Stimulated activated CD8-positive, alpha-beta memory T cell treated with anti-CD3 and anti-CD28 coated beads, Interleukin-2, amount 100 ng/mL, for 48 hours (primary cell): ENCODE results near the gene COBL.

Source experiments
- DNase-seq, 2 donors: peaks; one replicate each; pipeline ENCODE4 v3.0.0-alpha.2; 2020; ENCODE audit warnings: low read depth in 2 of 2

Gene COBL

DNA sequence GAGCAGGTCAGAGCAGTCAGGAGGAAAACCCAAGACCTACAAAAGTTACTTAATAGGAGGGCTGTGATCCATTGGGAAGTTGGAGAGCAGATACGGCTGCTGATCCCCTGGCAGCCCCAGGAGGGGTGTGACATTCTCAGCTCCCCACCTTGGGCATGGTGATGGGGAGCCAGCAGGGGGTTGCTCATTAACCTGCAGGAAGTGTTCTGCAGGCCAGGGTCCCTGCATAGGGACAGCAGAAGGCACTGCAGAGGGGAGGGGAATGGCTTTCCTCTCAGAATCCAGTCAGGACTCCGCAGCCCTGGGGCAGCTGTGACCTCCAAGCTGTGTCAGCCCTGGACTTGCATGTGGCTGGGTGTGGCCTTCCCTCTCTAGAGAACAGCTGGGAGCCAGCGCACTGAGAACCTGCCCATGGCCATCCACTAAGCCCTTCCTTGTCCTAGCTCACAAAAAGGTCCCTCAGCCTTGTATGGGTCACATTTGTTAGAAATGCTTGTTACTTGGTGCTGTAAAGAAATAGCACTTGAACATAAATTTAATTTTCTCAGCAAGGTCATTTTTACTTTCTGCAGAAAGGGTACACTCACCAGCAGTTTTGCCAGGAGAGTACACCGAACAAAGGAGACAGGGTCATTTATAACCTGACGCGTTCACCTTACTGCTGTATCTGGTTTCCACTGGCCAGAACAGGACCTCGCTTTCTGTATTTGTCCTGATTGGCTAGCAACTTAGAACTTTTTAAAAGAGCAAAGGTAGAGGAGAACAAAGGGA lies 169.6 kb downstream of the COBL start:
- no peak for DNase-seq

DNA sequence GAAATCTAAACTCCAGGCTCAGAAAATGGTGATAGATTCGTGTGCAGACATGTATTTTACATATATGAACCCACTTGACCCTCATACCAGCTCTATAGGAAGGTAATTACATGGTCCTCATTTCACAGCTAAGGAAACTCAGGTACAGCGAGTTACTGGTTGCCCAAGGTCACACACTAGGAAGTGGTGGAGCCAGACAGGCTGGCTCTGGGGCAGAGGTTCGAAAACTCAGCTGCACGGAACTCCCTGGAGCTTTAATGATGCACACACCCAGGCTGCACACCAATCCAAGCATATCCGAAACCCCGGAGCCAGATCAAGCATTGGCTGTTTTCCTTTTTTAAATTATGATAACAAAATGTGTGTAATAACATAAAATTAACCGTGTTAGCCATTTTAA lies 172.4 kb downstream of the COBL start:
- no peak for DNase-seq

- DNase-seq, result no peak
Observed at GRCh38 chr7:51142741-51143385, 173.7 kb downstream of the COBL start.

DNA sequence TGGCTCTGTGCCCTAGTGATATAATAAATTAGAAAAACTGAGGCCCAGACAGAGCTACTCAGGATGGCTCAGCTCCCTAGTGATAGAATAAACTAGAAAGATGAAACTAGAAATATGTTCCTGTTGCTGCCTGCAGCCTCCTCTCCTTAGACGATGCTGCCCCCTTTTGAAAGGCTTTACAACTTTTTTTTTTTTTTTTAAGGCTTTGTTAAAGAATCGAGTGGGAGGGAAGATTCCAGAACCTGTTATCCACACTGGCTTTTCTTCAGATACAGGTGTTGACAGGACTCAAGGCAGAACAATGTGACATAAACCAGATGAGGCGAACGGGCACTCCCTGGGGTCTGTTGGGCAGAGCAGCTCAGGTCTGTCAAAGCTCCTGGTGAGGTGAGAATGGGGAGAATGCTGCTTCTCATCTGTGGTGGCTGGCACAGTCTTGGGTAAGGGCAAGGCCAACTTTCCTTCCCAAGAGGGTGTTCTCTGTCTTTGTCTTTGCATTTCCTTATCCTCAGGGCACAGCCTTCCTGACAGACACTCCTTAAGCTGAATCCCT lies 175.1 kb downstream of the COBL start:
- no peak for DNase-seq

DNA sequence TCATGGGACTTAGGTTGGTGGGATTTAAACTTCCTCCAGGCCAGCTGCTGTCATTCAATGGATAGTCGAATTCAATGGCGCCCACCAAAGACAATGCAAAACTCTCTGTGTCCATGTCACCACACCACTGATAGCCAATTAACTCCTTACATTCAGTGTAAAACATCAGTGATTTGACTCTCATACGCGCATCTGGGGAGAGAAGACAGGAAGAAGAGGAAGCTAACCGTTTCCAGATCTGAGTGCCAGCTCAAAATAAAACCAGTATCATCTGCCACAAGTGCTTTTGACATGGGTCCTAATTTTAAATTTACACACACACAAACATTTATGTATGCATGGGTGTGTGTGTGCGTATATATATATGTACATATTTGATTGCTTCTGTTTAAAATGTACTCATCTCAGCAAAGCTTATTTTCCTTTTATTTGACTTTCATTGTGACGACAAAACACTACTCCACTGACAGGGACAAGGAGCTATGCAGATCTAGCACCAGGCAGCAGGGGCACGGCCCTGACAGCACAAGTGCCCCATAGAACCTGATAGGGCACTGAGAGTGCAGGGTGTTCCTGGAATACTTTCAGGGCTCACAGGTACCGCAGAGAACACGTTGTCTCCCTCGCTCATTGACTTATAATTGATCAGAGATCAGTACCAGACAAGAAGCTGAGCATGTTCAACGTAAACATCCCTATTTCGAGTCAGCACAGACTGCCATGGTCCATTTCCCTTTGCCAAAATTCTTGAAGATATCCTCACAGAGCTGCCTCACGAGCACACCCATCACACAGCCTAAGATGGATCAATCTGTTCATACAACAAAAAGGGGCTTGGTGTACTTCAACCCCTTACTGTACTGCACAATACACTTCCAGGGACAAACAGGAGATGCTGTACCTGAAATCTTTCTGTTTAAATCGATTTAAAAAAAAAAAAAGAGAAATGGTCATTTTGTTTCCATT lies 176.1 kb downstream of the COBL start:
- no peak for DNase-seq

DNA sequence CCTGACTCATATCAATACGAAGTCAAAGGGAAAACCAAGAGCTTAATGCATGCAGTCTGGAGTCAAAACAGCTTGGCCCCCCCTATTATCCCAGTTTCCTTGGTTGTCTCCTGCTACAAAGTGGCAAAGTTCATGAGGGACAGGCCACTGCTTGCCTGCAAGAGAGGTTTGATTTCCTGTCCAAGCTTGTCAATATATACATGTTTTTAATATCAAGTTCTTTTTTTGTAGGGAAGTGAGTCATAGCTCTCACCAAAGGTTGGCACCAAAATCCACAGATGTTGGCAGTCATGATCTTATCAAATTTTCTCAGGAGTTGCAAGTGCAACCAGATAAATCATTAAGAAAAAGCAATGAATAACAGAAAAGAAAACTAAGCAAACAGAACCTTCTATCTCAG lies 176.8 kb downstream of the COBL start:
- DNase-seq, result no peak

GRCh38 chr7:51138123-51139085 lies 178.2 kb downstream of the COBL start:
- no peak for DNase-seq

DNA sequence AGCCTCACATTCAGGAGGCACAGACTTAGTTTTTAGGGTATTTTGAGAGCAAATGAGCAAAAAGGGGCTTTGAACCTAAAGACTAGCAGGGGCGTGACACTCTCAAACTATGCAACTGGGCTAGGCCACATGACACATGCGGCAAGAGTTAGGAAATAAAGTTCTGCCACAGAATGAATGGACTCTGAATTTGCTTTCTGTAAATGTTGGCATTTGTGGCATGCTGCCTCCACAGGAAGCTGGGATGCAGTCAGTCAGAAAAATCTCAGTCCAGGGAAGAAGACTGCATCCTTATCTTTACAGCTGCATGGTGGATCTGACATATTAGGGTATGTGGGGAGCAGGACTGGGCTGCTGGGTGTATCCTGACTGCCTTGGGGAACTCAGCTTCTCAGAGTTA lies 181.0 kb downstream of the COBL start:
- no peak for DNase-seq

DNA sequence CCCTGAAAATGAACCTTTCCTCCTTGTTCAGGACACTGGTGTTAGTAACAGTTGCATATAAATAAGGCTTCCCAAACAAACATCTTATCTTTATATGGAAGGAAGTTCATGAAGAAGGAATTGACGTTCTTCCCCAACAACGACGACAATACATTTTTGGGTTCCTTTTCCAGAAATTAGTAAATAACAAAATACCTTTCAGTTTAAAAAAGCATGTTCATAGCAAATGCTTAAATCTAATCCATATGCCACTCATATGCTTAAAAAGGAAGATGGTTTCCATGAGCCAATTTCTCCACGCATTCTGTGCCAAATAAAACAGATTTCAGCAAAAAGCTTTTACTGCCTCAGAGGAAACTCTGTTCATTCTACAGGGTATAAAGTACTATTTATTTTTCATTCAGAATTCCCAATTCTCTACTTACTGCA lies 182.6 kb downstream of the COBL start:
- DNase-seq, result no peak

GRCh38 chr7:51132661-51133060 lies 183.9 kb downstream of the COBL start:
- DNase-seq, result no peak

GRCh38 chr7:51129527-51130472 lies 186.8 kb downstream of the COBL start:
- DNase-seq, result no peak

- DNase-seq, result no peak
Observed at GRCh38 chr7:51128545-51129435, 187.8 kb downstream of the COBL start.

DNA sequence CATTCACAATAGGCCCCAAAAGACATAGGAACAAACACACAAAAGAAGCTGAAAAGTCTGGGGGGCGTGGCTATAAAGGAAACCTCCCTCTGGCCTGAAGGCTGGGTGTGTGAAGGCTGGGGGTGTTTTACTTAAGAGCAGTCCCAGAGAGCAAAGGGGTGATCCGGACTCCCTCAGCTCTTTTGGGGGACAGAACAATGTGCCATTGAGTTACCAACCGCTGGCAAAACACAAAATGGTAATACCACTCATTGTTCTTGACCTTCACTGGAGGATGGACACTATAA lies 189.0 kb downstream of the COBL start:
- no peak for DNase-seq

DNA sequence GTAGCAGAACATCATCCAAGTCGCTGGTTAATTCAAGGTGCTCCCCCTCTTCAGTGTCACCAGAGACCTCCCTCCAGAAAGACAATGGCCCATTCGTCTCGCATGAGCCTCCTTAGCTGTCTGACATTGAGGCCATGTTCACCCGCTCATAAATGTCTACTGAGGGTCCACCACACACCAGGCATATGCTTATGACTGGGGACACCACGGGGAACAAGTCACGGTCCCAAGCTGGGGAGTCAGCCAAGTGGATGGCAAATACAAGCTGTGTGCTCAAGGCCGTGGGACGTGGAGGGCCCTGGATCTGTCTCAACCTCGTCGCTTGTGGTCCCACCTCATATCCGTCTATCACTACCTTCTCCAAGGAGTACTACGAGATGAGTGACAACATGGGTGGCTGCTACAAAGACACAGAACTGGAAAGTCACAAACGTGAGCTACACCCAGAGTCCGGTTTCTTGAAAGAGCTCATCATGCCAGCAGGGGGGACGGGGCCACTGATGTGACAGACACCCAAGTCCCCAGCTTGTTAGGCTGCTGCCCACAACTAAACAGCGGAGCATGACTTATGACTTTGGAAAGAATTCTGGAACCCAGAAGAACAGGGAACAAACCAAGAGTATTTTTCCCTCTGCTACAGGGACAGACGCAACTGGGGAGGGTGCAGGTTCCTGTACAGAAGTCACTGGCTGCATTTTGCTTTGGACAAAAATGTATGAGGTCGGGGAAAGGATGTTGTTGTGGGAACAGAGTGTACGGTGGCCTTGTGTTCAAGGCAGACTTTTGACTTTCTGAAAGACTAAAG lies 189.6 kb downstream of the COBL start:
- no peak for DNase-seq

DNA sequence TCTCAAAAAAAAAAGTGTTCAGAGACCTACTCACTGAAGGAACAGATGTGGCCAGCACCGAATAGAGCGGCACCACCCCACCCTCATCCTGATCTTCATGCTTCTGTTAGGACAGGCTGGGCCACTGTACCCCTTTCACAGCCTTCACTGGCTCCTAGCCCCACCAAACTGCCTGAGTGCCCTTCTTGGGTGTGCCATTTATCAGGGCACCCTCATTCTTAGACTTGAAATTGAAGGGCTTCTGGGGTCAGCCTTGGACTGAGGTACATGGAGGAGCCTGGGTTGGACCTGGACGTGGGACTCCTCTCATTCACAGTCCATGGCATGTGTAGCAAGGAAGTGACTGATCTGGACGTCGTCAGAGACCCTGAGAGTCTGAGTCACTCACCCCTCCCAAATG lies 190.3 kb downstream of the COBL start:
- no peak for DNase-seq

- no peak for DNase-seq
Observed at GRCh38 chr7:51124321-51124720, 192.3 kb downstream of the COBL start.

GRCh38 chr7:51123322-51124019 lies 193.1 kb downstream of the COBL start:
- peak; percentile 14 to 70 for DNase-seq
